ENCODE measurements around the gene VTN.

VTN gene

DNA sequence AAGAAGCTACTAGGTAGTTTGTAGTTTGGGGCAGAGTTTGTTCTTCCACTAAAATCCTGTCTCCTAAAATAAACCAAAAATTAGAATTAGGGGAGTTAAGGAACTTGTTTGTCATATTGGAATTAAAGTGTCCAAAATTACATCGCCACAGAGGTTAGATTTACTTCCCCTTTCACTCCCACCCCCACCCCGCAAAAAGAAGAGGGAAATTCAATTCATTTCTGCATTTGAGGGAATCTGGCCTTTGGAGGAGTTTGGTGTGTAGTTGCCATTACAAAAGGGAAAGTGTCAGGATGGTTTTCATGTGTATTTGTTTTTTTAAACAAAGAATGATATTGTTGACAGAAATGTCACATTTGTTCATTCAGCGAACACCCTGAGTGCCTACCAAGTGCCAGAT is 45.3 kb downstream of the VTN start:
- TF ChIP-seq, protein P1, sequence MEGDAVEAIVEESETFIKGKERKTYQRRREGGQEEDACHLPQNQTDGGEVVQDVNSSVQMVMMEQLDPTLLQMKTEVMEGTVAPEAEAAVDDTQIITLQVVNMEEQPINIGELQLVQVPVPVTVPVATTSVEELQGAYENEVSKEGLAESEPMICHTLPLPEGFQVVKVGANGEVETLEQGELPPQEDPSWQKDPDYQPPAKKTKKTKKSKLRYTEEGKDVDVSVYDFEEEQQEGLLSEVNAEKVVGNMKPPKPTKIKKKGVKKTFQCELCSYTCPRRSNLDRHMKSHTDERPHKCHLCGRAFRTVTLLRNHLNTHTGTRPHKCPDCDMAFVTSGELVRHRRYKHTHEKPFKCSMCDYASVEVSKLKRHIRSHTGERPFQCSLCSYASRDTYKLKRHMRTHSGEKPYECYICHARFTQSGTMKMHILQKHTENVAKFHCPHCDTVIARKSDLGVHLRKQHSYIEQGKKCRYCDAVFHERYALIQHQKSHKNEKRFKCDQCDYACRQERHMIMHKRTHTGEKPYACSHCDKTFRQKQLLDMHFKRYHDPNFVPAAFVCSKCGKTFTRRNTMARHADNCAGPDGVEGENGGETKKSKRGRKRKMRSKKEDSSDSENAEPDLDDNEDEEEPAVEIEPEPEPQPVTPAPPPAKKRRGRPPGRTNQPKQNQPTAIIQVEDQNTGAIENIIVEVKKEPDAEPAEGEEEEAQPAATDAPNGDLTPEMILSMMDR (conservative IDR thresholded peaks at IDR 0.05), result no peak
- H3K27ac ChIP-seq, result peak overlapping the region; percentile 88

DNA sequence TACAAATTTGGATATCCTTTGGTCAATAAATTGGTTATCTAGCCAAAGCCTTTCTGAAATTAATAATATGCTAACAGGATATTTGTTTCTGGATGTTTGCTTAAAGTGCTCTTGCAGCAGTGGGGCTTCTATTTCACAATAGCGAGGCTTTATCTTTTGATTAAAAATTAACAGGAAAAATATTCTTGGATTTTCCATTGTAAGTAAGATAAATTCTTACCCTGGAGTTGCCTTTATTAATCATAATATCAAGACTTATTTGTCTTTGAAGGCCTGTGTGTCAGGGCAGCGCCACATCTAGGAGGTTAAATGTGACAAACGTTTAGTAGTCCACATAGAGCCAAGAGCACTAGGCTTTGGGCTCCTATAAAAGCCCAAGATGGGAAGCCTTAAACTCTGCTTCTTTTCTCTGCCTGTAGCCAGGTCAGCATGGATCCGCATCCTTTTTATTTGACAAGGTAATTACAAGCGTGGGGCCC is 45.8 kb downstream of the VTN start:
- H3K27ac ChIP-seq, result peak overlapping the region; percentile 88
- TF ChIP-seq, protein P1 (conservative IDR thresholded peaks at IDR 0.05), result no peak

DNA sequence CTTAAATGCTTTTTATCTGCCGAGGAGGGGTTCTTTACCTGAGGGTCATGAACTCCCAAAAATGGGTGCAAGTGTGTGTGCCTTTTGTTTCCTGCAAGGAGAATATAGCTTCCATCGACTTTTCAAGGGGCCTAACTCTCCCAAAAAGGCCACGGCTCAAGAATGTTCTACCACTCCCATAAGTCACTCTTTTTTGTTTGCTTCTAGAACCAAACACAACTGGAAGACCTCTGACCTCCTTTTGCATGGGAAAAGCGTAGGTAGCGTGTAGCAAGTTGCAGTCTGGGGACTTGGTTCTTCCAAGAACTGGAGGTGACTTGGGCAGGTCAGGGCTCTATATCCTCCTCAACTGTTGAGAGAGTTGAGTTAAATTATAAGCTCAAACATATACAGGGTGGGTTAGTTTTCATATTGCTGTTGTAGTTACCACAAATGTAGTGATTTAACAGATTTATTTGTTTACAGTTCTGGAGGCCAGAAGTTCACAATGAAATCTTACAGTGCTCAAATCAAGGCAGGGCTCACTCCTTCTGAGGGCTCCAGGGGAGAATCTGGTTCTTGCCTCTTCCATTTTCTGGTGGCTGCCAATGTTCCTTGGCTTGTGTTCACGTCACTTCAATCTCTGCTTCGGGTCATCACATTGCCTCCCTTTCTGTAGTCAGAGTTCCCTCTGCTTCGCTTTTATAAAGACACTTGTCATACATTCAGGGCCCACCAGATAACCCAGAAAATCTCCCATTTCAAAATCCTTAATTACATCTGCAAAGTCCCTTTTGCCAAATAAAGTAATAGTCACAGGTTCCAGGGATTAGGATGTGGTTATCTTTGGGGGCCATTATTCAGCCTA is 49.7 kb downstream of the VTN start:
- TF ChIP-seq, protein P1 (conservative IDR thresholded peaks at IDR 0.05), result no peak
- peak overlapping the region; percentile 88 for H3K27ac ChIP-seq

DNA sequence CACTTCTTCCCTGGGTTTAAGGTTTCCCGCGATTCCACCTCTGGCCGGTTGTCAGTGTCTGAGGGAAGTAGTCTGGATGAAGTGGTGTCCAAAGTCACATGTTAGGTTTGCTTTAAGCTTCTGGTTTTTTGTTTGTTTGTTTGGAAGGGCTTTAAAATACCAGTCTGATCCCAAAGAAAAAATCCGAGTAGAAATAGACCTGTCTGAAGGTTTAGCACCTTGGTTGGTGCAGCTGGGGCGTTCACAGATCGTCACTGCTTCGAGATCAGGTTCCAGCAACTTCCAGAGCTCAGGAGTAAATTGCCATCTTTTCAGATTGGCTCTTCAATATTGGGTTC is 50.5 kb downstream of the VTN start:
- TF ChIP-seq, protein P1 (conservative IDR thresholded peaks at IDR 0.05), result no peak
- peak overlapping the region; percentile 88 for H3K27ac ChIP-seq

DNA sequence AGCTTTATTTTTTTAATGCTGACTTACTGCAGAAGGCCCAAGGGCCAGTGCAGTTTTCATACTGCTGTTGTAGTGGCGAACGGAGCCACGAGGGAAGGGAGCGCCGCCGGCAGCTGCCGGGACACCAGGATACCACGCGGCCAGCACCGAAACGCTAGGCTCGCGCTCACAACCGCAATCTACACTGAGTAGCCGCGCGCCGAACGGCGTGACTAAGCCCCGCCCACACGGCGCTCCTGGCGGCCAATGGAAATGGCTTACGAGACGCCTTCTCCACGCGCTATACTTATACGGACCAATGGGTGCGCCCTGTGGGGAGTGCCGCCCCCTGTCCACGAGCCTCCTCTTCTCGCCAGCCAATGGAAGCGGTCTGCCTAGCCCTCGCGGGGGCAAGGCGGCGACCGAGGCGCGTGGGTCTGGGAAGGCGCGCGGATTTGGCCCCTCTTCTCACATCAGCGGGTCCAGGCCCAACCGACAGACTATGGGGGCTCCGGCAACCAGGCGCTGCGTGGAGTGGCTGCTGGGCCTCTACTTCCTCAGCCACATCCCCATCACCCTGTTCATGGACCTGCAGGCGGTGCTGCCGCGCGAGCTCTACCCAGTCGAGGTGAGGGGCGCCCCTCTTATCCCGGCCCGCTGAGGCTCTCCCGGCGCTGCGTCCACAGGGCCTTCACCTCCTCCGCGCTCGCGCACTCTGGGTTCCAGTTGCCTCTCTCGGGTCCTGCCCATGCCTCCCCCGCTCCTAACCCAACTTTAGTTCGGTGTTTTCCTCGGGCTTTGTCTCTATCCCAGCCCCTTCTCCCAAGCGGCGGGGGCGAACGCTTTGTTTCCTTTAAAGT is 51.1 kb downstream of the VTN start, which contains the start of gene TMEM97:
Gene TMEM97, plus strand, starts transcription at position 442 of the 839 bp plus-strand sequence. Its CDS starts 40 bp downstream, at position 482.
- TF ChIP-seq, protein P1 (conservative IDR thresholded peaks at IDR 0.05), result peak; percentile 14

DNA sequence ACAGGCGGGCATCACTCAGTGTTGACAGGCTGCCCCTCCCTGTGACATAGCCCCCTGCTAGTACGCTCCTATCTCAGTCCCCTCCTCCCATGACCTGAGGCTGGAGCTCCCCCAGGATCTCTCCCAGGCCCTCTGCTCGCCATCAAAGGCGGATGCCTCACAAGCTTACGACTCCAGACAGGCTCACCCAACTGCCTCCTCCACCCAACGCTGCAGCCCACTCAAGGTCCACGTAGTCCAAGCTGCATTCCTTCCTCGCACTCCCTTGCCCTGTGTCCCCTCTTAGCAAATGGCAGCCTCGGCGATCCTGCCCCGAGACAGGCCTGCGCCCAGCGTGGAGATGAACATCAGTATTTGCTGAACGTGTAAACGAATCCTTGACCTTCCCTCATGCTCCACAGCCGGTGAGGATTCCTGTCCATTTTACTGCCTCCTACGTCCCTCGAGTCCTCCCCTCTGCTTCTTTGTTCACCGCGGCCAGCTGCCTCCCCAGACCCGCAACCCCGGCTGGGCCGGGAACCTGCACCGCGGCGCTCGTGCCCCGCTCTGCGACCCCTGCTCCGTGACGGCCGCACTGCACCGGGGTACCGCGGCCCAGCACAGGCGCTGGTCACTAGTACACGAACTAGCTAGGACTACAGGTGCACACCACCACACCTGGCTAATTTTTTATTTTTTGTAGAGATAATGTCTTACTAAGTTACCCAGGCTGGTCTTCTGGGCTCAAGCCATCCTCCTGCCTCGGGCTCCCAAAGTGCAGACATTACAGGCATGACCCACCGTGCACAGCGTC is 51.9 kb downstream of the VTN start:
- TF ChIP-seq, protein P1 (conservative IDR thresholded peaks at IDR 0.05), result no peak
- H3K27ac ChIP-seq, result peak overlapping the region; percentile 88

More for the DNA sequence above, 51.1 kb downstream of the VTN start, which contains the start of gene TMEM97:
- H3K27ac ChIP-seq, result peak within 1 kb of the TSS; percentile 88

Measured in VCaP (cell line).